PC-3 (cell line): ENCODE data around the gene SPON2. TPM values are rescaled to one million over a fixed set of nuclear protein-coding genes. Genes with fewer than 3 reads are reported as not detected.

Experiments used
- ATAC-seq: fragments of 200-7000 bp; cut with Tn5 transposase; 2 replicates; pipeline ENCODE4 v1.9.1; 2020; ENCODE audit warnings: mild to moderate bottlenecking, moderate library complexity
- BruUV-seq: library from RNA; stranded (reverse); fragments of 400-500 nt; replicated peaks from 2 replicates; lab custom pipeline; 2021; lab: Mats Ljungman, UMichigan
- CTCF ChIA-PET: fragments of 300-600 bp; sonication (Branson Sonifier 250); formaldehyde crosslinking; loops from one replicate; lab custom pipeline; 2022; ENCODE audit warnings: antibody characterized with exemption; lab: Charles Lee
- POLR2A ChIA-PET: fragments of 300-600 bp; sonication (Branson Sonifier 250); formaldehyde crosslinking; loops from one replicate; lab custom pipeline; 2022; ENCODE audit warnings: antibody characterized with exemption; ENCODE audit not compliant: unreplicated experiment; lab: Charles Lee
- DNase-seq: peaks from one replicate; pipeline ENCODE4 v3.0.0-alpha.2; 2015
- H2AFZ ChIP-seq: fragments of 300-600 bp; sonication (generic); 2 replicates; pipeline ENCODE4 v1.6.0; 2016; ENCODE audit warnings: antibody characterized with exemption, low read length
- H3F3A ChIP-seq: fragments of 300-600 bp; sonication (generic); one replicate; pipeline ENCODE4 v1.6.0; 2017; ENCODE audit warnings: antibody characterized with exemption, low read length, control low read depth, mild to moderate bottlenecking; ENCODE audit not compliant: unreplicated experiment
- H3K27ac ChIP-seq: fragments of 300-600 bp; sonication (generic); 2 replicates; pipeline ENCODE4 v1.5.1; 2016; ENCODE audit warnings: mild to moderate bottlenecking, low read length
- H3K27me3 ChIP-seq: fragments of 300-600 bp; sonication (generic); 2 replicates; pipeline ENCODE4 v1.6.1; 2016; ENCODE audit warnings: low read length, mixed read lengths
- H3K36me3 ChIP-seq: fragments of 300-600 bp; sonication (generic); 2 replicates; pipeline ENCODE4 v1.6.1; 2016; ENCODE audit warnings: low read depth, mixed run types, low read length, mixed read lengths
- H3K4me1 ChIP-seq: fragments of 300-600 bp; sonication (generic); 2 replicates; pipeline ENCODE4 v1.5.1; 2016; ENCODE audit warnings: low read length; ENCODE audit not compliant: insufficient read depth
- H3K4me2 ChIP-seq: fragments of 300-600 bp; sonication (generic); 2 replicates; pipeline ENCODE4 v1.6.0; 2016; ENCODE audit warnings: low read length
- H3K4me3 ChIP-seq: fragments of 300-600 bp; sonication (generic); 2 replicates; pipeline ENCODE4 v1.5.1; 2016; ENCODE audit warnings: mild to moderate bottlenecking, low read length, mixed read lengths
- H3K79me2 ChIP-seq: fragments of 300-600 bp; sonication (generic); 2 replicates; pipeline ENCODE4 v1.6.1; 2017; ENCODE audit warnings: low read length, mixed read lengths
- H3K9ac ChIP-seq: fragments of 300-600 bp; sonication (generic); 2 replicates; pipeline ENCODE4 v1.6.0; 2016; ENCODE audit warnings: mild to moderate bottlenecking, low read length
- H3K9me2 ChIP-seq: fragments of 300-600 bp; sonication (generic); replicated peaks from 2 replicates; pipeline ENCODE4 v1.6.1; 2016; ENCODE audit warnings: mixed run types, low read length, mixed read lengths
- H3K9me3 ChIP-seq: fragments of 300-600 bp; sonication (generic); 2 replicates; pipeline ENCODE4 v1.6.1; 2016; ENCODE audit warnings: low read length, mixed read lengths
- H4K20me1 ChIP-seq: fragments of 300-600 bp; sonication (generic); 2 replicates; pipeline ENCODE4 v1.6.1; 2016; ENCODE audit warnings: low read length, mixed read lengths
- CTCF ChIP-seq: fragments of 300-600 bp; sonication (generic); conservative IDR thresholded peaks from 2 replicates; pipeline ENCODE4 v1.5.1; 2017; ENCODE audit warnings: antibody characterized with exemption, low read depth, mild to moderate bottlenecking, low read length
- EZH2 ChIP-seq: fragments of 300-600 bp; sonication (generic); IDR thresholded peaks from one replicate; pipeline ENCODE4 v1.6.1; 2017; ENCODE audit warnings: antibody characterized with exemption, mild to moderate bottlenecking, low read length; ENCODE audit not compliant: unreplicated experiment
- EZH2phosphoT487 ChIP-seq: fragments of 300-600 bp; sonication (generic); IDR thresholded peaks from 2 replicates; pipeline ENCODE4 v1.6.1; 2018; ENCODE audit warnings: mild to moderate bottlenecking, antibody characterized with exemption, low read length, borderline replicate concordance
- intact Hi-C: fragments of 100-400 bp; cut with micrococcal nuclease; formaldehyde crosslinking; loops from 2 replicates; pipeline ENCODE4 v1.9.0; 2023
- total RNA-seq: library from RNA; depleted of rRNA; stranded (reverse); fragments of >200 nt; gene quantifications from 2 replicates; pipeline ENCODE4 v1.2.3, GENCODE V29; 2014

The SPON2 gene
- total RNA-seq, 1 experiment from 2014 or later: 0.80 TPM

- ATAC-seq: no peak
- ChIA-PET CTCF (no interaction called here), POLR2A (no interaction called here)
- H3K9me2 ChIP-seq: no peaks in the 10 kb centered on the region
- no peak overlapping the region for H3K27ac ChIP-seq
- H3K9me3 ChIP-seq: no peaks in the 10 kb centered on the region
- no peak overlapping the region for H3K4me2 ChIP-seq
- DNase-seq: no peak
- no peaks in the 10 kb centered on the region for H3K79me2 ChIP-seq
- no peaks in the 10 kb centered on the region for H3K36me3 ChIP-seq
- BruUV-seq: no TSS peak
- H4K20me1 ChIP-seq: no peaks in the 10 kb centered on the region
- no peaks in the 10 kb centered on the region for H3K27me3 ChIP-seq
- no peak overlapping the region for H3K9ac ChIP-seq
- TF ChIP-seq CTCF (no peak), EZH2phosphoT487 (no peak), EZH2 (no peak)
- no peak overlapping the region for H2AFZ ChIP-seq
- H3K4me3 ChIP-seq: no peak overlapping the region
- no peaks in the 10 kb centered on the region for H3F3A ChIP-seq
- intact Hi-C loops: no loop called here
- H3K4me1 ChIP-seq: peaks cover 6% of the 10 kb centered on the region
Observed at GRCh38 chr4:1187182-1187581, 14.8 kb upstream of the SPON2 start.

- Histone ChIP-seq H3K9me3 (no peaks in the 10 kb centered on the region), H3K79me2 (no peaks in the 10 kb centered on the region), H3K4me2 (no peak overlapping the region), H3K4me3 (no peak overlapping the region), H3F3A (no peaks in the 10 kb centered on the region), H2AFZ (no peak overlapping the region), H3K36me3 (no peaks in the 10 kb centered on the region), H3K27me3 (no peaks in the 10 kb centered on the region), H4K20me1 (no peaks in the 10 kb centered on the region), H3K27ac (no peak overlapping the region), H3K9ac (no peak overlapping the region), H3K4me1 (no peaks in the 10 kb centered on the region), H3K9me2 (no peaks in the 10 kb centered on the region)
- DNase-seq (no peak), ATAC-seq (no peak)
- TF ChIP-seq EZH2phosphoT487 (no peak), EZH2 (no peak), CTCF (no peak)
- CTCF ChIA-PET: interaction anchor here (0.6 kb wide), 1 partner anchor 197 kb away, joined by 3 read pairs; the partner anchor contains the start of gene IDUA
- no TSS peak for BruUV-seq
- intact Hi-C loops: no loop called here
- POLR2A ChIA-PET: no interaction called here
Observed at GRCh38 chr4:1183985-1184773, 11.8 kb upstream of the SPON2 start.

- ATAC-seq: no peak
- BruUV-seq: no TSS peak
Observed at GRCh38 chr4:1182313-1182712, 9.9 kb upstream of the SPON2 start.

More at GRCh38 chr4:1182313-1182712, 9.9 kb upstream of the SPON2 start:
- Histone ChIP-seq H3K36me3 (no peaks in the 10 kb centered on the region), H3K4me2 (no peak overlapping the region), H3K9me2 (no peaks in the 10 kb centered on the region), H3K9me3 (no peaks in the 10 kb centered on the region), H3K4me3 (no peak overlapping the region), H3F3A (no peaks in the 10 kb centered on the region), H3K4me1 (peaks cover 3% of the 10 kb centered on the region; the same call in 1 of the 2 replicates), H3K79me2 (no peaks in the 10 kb centered on the region), H3K27me3 (no peaks in the 10 kb centered on the region), H3K9ac (no peak overlapping the region), H2AFZ (no peak overlapping the region), H3K27ac (no peak overlapping the region), H4K20me1 (no peaks in the 10 kb centered on the region)
- CTCF ChIA-PET: no interaction called here
- DNase-seq: no peak
- intact Hi-C loops: no loop called here
- POLR2A ChIA-PET: no interaction called here
- TF ChIP-seq CTCF (no peak), EZH2phosphoT487 (no peak), EZH2 (no peak)
